ENCODE measurements around the gene PPP1R14C. TPM values are rescaled to one million over a fixed set of nuclear protein-coding genes. Genes with fewer than 3 reads are reported as not detected.

Gene PPP1R14C
- total RNA-seq, 1 donor from 2014 or later, result 0.98 TPM

DNA sequence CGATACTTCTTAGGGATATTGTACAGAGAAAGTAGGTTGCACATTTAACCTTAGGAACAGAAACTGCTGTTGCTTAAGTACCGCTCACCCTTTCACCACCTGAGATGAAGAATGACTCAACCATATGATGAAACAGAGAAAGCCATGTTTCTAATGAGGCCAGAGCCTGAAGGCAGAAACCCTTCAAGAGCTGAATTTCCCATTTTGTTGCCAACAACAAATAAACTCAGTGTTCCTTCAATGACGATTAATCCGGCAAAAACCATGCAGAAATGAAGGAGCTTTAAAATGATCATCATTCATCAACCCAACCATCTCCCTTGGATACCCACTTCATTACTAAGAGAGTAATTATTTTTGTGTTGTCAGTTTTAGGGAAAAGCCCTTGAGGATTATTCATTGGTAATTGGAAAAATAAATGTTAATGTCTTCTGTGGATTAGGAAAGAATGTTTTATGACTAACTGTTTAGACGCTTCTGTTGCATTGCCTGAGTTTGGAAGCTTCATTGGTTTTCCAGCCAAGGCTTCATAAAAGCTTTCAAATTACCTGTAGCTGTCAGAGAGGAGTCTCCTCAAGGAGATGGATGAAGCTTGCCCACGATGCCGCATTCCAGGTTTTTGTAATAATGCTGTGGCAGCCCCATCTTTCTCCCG, 113.9 kb downstream of the PPP1R14C start:
- Mint-ChIP-seq H3K4me3 (ENCODE audit: low read depth) (no peak overlapping the region), H3K36me3 (ENCODE audit: insufficient read depth) (no peaks in the 10 kb centered on the region), H3K27me3 (peaks cover 11% of the 10 kb centered on the region), H3K27ac (no peak overlapping the region), H3K4me1 (ENCODE audit: low read depth) (no peaks in the 10 kb centered on the region), H3K9me3 (ENCODE audit: low read depth) (no peaks in the 10 kb centered on the region)
- TF ChIP-seq, protein P1, sequence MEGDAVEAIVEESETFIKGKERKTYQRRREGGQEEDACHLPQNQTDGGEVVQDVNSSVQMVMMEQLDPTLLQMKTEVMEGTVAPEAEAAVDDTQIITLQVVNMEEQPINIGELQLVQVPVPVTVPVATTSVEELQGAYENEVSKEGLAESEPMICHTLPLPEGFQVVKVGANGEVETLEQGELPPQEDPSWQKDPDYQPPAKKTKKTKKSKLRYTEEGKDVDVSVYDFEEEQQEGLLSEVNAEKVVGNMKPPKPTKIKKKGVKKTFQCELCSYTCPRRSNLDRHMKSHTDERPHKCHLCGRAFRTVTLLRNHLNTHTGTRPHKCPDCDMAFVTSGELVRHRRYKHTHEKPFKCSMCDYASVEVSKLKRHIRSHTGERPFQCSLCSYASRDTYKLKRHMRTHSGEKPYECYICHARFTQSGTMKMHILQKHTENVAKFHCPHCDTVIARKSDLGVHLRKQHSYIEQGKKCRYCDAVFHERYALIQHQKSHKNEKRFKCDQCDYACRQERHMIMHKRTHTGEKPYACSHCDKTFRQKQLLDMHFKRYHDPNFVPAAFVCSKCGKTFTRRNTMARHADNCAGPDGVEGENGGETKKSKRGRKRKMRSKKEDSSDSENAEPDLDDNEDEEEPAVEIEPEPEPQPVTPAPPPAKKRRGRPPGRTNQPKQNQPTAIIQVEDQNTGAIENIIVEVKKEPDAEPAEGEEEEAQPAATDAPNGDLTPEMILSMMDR (IDR thresholded peaks at IDR 0.05; ENCODE audit: unreplicated experiment), result no peak
- DNase-seq (ENCODE audit: low spot score, unreplicated experiment), result no peak

DNA sequence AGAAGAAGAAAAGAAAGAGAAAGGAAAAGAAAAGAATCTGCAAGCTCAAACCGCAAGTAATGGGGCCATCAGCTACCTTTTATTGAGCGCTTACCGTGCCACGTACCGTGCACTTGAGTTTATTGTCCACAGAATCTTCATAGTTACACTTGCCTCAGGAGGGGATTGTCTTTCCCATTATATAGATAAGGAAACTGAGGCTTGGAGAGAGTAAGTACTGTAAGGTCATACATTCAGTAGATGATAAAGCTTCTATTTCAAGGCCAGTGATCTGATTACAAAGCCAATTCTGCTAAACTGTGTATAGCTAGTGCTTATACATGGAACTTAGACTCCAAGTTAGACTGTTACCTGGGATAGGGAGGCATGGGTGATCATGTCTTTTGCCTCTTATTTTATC, 115.5 kb downstream of the PPP1R14C start:
- TF ChIP-seq, protein P1 (IDR thresholded peaks at IDR 0.05; ENCODE audit: unreplicated experiment), result no peak
- Mint-ChIP-seq H3K27me3 (peaks cover 15% of the 10 kb centered on the region), H3K4me1 (ENCODE audit: low read depth) (no peaks in the 10 kb centered on the region), H3K36me3 (ENCODE audit: insufficient read depth) (no peaks in the 10 kb centered on the region), H3K27ac (no peak overlapping the region), H3K4me3 (ENCODE audit: low read depth) (no peak overlapping the region), H3K9me3 (ENCODE audit: low read depth) (no peaks in the 10 kb centered on the region)
- no peak for DNase-seq (ENCODE audit: low spot score, unreplicated experiment)

DNA sequence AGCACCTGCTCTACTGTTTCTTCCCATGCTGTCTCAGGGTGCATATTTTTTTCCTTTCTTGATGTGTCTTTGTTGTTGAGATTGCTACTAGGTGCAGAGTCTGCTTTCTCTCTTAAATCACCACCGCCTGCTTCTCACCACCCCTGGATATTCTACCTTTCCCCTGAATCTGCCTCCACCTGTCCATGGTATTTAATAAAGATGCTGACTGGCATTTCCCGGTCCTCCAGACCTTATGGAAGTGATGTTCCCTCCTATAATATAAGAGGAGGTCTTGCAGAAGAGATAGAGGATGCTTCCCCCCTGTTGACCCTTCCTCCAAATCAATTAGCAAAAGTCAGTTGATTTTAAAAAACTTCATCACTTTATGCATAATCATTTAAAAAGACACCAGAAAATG, 118.1 kb downstream of the PPP1R14C start:
- DNase-seq (ENCODE audit: low spot score, unreplicated experiment), result no peak
- Mint-ChIP-seq H3K9me3 (ENCODE audit: low read depth) (no peaks in the 10 kb centered on the region), H3K36me3 (ENCODE audit: insufficient read depth) (no peaks in the 10 kb centered on the region), H3K4me1 (ENCODE audit: low read depth) (no peaks in the 10 kb centered on the region), H3K27ac (no peak overlapping the region), H3K4me3 (ENCODE audit: low read depth) (no peak overlapping the region), H3K27me3 (peaks cover 11% of the 10 kb centered on the region)
- TF ChIP-seq, protein P1 (IDR thresholded peaks at IDR 0.05; ENCODE audit: unreplicated experiment), result no peak

GRCh38 chr6:150261997-150262697, 119.3 kb downstream of the PPP1R14C start:
- Mint-ChIP-seq H3K27me3 (peaks cover 6% of the 10 kb centered on the region), H3K9me3 (ENCODE audit: low read depth) (no peaks in the 10 kb centered on the region), H3K4me3 (ENCODE audit: low read depth) (no peak overlapping the region), H3K4me1 (ENCODE audit: low read depth) (no peaks in the 10 kb centered on the region), H3K36me3 (ENCODE audit: insufficient read depth) (no peaks in the 10 kb centered on the region), H3K27ac (no peak overlapping the region)
- TF ChIP-seq, protein P1 (IDR thresholded peaks at IDR 0.05; ENCODE audit: unreplicated experiment), result no peak
- no peak for DNase-seq (ENCODE audit: low spot score, unreplicated experiment)

DNA sequence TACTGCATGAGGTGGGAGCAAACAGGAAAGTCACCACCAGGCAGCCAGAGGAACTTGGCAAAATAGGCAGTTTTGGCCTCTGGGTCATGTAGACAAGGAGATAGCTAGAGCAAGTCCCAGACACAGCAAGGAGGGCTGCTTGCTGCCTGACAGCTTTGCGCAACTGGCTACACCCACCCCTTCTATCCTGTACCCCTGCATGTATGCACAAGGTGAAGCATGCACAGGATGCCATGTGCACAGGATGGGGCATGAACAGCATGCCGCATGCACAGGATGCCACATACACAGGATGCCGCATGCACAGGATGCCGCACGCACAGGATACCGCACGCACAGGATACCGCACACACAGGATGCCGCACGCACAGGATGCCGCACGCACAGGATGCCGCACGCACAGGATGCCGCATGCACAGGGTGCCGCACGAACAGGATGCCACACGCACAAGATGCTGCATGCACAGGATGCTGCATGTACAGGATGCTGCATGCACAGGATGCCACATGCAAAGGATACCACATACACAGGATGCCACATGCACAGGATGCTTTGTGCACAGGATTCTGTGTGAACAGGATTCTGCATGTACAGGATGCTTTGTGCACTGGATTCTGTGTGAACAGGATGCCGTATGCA, 121.0 kb downstream of the PPP1R14C start:
- no peak overlapping the region for H3K27ac Mint-ChIP-seq
- TF ChIP-seq, protein P1 (IDR thresholded peaks at IDR 0.05; ENCODE audit: unreplicated experiment), result no peak
- DNase-seq (ENCODE audit: low spot score, unreplicated experiment), result no peak
- H3K36me3 Mint-ChIP-seq (ENCODE audit: insufficient read depth), result no peaks in the 10 kb centered on the region
- peaks cover 9% of the 10 kb centered on the region for H3K27me3 Mint-ChIP-seq
- H3K4me3 Mint-ChIP-seq (ENCODE audit: low read depth), result no peak overlapping the region
- H3K9me3 Mint-ChIP-seq (ENCODE audit: low read depth), result no peaks in the 10 kb centered on the region
- H3K4me1 Mint-ChIP-seq (ENCODE audit: low read depth), result no peaks in the 10 kb centered on the region
